Tibial nerve (tissue), 4 donors: ENCODE data around the gene PMP22. TPM values are rescaled to one million over a fixed set of nuclear protein-coding genes. Genes with fewer than 3 reads are reported as not detected.
"Not testable (repeated sequence)": the region's sequence is repeated elsewhere in the genome, so short reads cannot be mapped to it uniquely, and the experiment has no call there.

Source experiments
- DNase-seq, 2 donors: peaks; one replicate each; pipeline ENCODE4 v3.0.0-alpha.2; 2019; ENCODE audit warnings: low spot score in 2 of 2
- H3K27ac ChIP-seq, 4 donors: fragments of 200-600 bp; sonication (generic) in 3 of 4; one replicate each; pipeline ENCODE4 v1.5.1; 2017 to 2019; ENCODE audit warnings: mild to moderate bottlenecking in 1 of 4
- H3K27me3 ChIP-seq, 2 donors: fragments of 200-600 bp; sonication (generic) in 1 of 2; one replicate each; pipeline versions ENCODE4 v1.5.1 to v1.6.0; 2017 to 2019
- H3K36me3 ChIP-seq, 3 donors: fragments of 200-600 bp; sonication (generic); one replicate each; pipeline ENCODE4 v1.5.1; 2018 to 2019
- H3K4me1 ChIP-seq, 4 donors: fragments of 200-600 bp; sonication (generic) in 3 of 4; one replicate each; pipeline ENCODE4 v1.5.1; 2017 to 2019
- H3K4me3 ChIP-seq, 4 donors: fragments of 200-600 bp; sonication (generic) in 3 of 4; one replicate each; pipeline ENCODE4 v1.5.1; 2017 to 2019; ENCODE audit warnings: mild to moderate bottlenecking in 1 of 4, moderate library complexity in 1 of 4
- H3K9me3 ChIP-seq, 4 donors: fragments of 200-600 bp; sonication (generic) in 3 of 4; one replicate each; pipeline ENCODE4 v1.5.1; 2017 to 2019
- EP300 ChIP-seq, 2 donors: sonication (generic); formaldehyde crosslinking; IDR thresholded peaks; one replicate each; pipeline ENCODE4 v1.6.1; 2017; ENCODE audit warnings: antibody characterized with exemption in 2 of 2, mild to moderate bottlenecking in 1 of 2
- POLR2A ChIP-seq, 2 donors: fragments of 450-650 bp; IDR thresholded peaks; one replicate each; pipeline ENCODE4 v1.6.1; 2017; ENCODE audit warnings: antibody characterized with exemption in 2 of 2, mild to moderate bottlenecking in 2 of 2, moderate library complexity in 2 of 2
- WGBS, 2 donors: methylation state at CpG; one replicate each; pipeline ENCODE4 v1.1.5; 2018; 5-methylcytosine and 5-hydroxymethylcytosine counted together
- total RNA-seq, 4 donors: library from RNA; depleted of rRNA; stranded (reverse); fragments of >200 nt; gene quantifications; one replicate each; pipeline ENCODE4 v1.1.0, GENCODE V29; 2016
- TF ChIP-seq, protein P1 (sequence below), 5 experiments: fragments of 200-600 bp in 3 of 5; fragments of 450-650 bp in 2 of 5; sonication (generic) in 3 of 5; IDR thresholded peaks; one replicate each; pipeline ENCODE4 v1.5.1; 2016 to 2019; ENCODE audit warnings: antibody characterized with exemption in 5 of 5, mild to moderate bottlenecking in 3 of 5, moderate library complexity in 2 of 5

PMP22 gene
- total RNA-seq, 4 donors from 2014 or later, result 784 to 3,019 (median 2,270) TPM

- H3K9me3 ChIP-seq, result no peaks in the 10 kb centered on the region
- 42 to 51% methylated on average over 3 of the region's 3 CpGs for WGBS, 2 donors
- H3K4me3 ChIP-seq, result no peak overlapping the region
- H3K36me3 ChIP-seq, result peaks cover 4 to 100% (median 6%) of the 10 kb centered on the region in 3 donors
- no peaks in the 10 kb centered on the region for H3K27me3 ChIP-seq
- H3K4me1 ChIP-seq, result peaks cover 0 to 69% (median 40%) of the 10 kb centered on the region in 4 donors
- no peak for TF ChIP-seq POLR2A (IDR thresholded peaks at IDR 0.05)
- no peak for DNase-seq
- peak overlapping the region in 3 of 4 donors; percentile 33 to 77 (median 74) for H3K27ac ChIP-seq
Observed at GRCh38 chr17:15232517-15232915, 32.6 kb downstream of the PMP22 start.

GRCh38 chr17:15231851-15232516 is 33.1 kb downstream of the PMP22 start:
- Histone ChIP-seq H3K27ac (peak overlapping the region in 3 of 4 donors; percentile 33 to 77 (median 74)), H3K36me3 (peaks cover 4 to 95% (median 5%) of the 10 kb centered on the region in 3 donors), H3K4me1 (peaks cover 0 to 63% (median 37%) of the 10 kb centered on the region in 4 donors), H3K9me3 (no peaks in the 10 kb centered on the region), H3K27me3 (no peaks in the 10 kb centered on the region), H3K4me3 (no peak overlapping the region)
- TF ChIP-seq POLR2A (IDR thresholded peaks at IDR 0.05) (peak in 1 of 2 donors; percentile 15), EP300 (IDR thresholded peaks at IDR 0.05) (peak in 1 of 2 donors; percentile 67)
- TF ChIP-seq, protein P1, sequence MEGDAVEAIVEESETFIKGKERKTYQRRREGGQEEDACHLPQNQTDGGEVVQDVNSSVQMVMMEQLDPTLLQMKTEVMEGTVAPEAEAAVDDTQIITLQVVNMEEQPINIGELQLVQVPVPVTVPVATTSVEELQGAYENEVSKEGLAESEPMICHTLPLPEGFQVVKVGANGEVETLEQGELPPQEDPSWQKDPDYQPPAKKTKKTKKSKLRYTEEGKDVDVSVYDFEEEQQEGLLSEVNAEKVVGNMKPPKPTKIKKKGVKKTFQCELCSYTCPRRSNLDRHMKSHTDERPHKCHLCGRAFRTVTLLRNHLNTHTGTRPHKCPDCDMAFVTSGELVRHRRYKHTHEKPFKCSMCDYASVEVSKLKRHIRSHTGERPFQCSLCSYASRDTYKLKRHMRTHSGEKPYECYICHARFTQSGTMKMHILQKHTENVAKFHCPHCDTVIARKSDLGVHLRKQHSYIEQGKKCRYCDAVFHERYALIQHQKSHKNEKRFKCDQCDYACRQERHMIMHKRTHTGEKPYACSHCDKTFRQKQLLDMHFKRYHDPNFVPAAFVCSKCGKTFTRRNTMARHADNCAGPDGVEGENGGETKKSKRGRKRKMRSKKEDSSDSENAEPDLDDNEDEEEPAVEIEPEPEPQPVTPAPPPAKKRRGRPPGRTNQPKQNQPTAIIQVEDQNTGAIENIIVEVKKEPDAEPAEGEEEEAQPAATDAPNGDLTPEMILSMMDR (IDR thresholded peaks at IDR 0.05), result peak in 1 of 5 experiments; percentile 12
- DNase-seq, result no peak
- WGBS, 2 donors, result 46 to 63% methylated on average over 11 of the region's 12 CpGs

GRCh38 chr17:15230866-15231265 is 34.3 kb downstream of the PMP22 start:
- no peak overlapping the region for H3K4me3 ChIP-seq
- peaks cover 2 to 83% (median 4%) of the 10 kb centered on the region in 3 donors for H3K36me3 ChIP-seq
- H3K27me3 ChIP-seq, result no peaks in the 10 kb centered on the region
- no peak for DNase-seq
- TF ChIP-seq, protein P1 (IDR thresholded peaks at IDR 0.05), result no peak
- TF ChIP-seq EP300 (IDR thresholded peaks at IDR 0.05), result no peak
- TF ChIP-seq POLR2A (IDR thresholded peaks at IDR 0.05), result no peak
- 83 to 88% methylated on average over 18 of the region's 18 CpGs for WGBS, 2 donors
- peaks cover 0 to 52% (median 32%) of the 10 kb centered on the region in 4 donors for H3K4me1 ChIP-seq
- H3K9me3 ChIP-seq, result no peaks in the 10 kb centered on the region
- H3K27ac ChIP-seq, result peak overlapping the region in 3 of 4 donors; percentile 33 to 77 (median 74)

DNA sequence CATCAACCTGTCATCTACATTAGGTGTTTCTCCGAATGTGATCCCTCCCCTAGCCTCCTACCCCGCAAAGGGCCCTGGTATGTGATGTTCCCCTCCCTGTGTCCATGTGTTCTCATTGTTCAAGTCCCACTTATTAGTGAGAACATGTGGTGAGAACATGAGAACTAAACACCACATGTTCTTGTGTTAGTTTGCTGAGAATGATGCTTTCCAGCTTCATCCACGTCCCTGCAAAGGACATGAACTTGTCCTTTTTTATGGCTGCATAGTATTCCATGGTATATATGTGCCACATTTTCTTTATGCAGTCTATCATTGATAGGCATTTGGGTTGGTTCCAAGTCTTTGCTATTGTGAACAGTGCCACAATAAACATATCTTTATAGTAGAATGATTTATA is 43.3 kb downstream of the PMP22 start:
- WGBS, 2 donors, result 84 to 93% methylated on average over 3 of the region's 3 CpGs
- DNase-seq, H3K4me1 ChIP-seq, H3K27me3 ChIP-seq, H3K9me3 ChIP-seq, H3K27ac ChIP-seq, H3K36me3 ChIP-seq, H3K4me3 ChIP-seq: not testable (repeated sequence)

GRCh38 chr17:15220785-15221184 is 44.3 kb downstream of the PMP22 start:
- Histone ChIP-seq H3K27me3 (no peaks in the 10 kb centered on the region), H3K4me1 (peaks cover 0 to 7% (median 0%) of the 10 kb centered on the region in 4 donors), H3K36me3 (peaks cover 0 to 5% (median 0%) of the 10 kb centered on the region in 3 donors), H3K27ac (peak overlapping the region in 1 of 4 donors; percentile 42), H3K9me3 (peaks cover 0 to 9% (median 0%) of the 10 kb centered on the region in 4 donors), H3K4me3 (no peak overlapping the region)
- 10 to 27% methylated on average over 2 of the region's 2 CpGs for WGBS, 2 donors
- DNase-seq, result no peak
- TF ChIP-seq, protein P1 (IDR thresholded peaks at IDR 0.05), result no peak
- no peak for TF ChIP-seq EP300 (IDR thresholded peaks at IDR 0.05)
- TF ChIP-seq POLR2A (IDR thresholded peaks at IDR 0.05), result no peak

DNA sequence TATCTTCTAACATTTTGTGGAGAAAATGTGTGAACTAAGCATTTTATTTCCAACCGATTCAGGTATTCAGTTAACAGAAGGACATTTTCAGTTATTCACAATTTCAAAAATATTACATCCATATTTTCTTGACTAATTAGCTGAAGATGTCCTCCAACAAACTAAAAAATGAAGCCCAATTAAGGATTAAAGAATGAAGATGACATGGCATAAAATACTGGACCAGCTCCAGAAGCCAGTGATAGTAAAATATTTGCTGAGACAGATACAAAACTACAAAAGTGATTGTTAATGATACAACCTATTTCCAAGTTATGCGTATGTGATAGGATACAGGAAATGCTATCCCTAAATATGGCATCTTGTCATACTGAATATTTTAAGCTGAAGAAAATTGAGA is 48.6 kb downstream of the PMP22 start:
- no peak for TF ChIP-seq POLR2A (IDR thresholded peaks at IDR 0.05)
- TF ChIP-seq, protein P1 (IDR thresholded peaks at IDR 0.05), result no peak
- TF ChIP-seq EP300 (IDR thresholded peaks at IDR 0.05), result no peak
- Histone ChIP-seq H3K4me1 (peaks cover 0 to 7% (median 0%) of the 10 kb centered on the region in 4 donors), H3K36me3 (no peaks in the 10 kb centered on the region), H3K27me3 (no peaks in the 10 kb centered on the region), H3K9me3 (no peaks in the 10 kb centered on the region), H3K27ac (no peak overlapping the region), H3K4me3 (no peak overlapping the region)
- DNase-seq, result no peak
- 95 to 98% methylated on average over 2 of the region's 2 CpGs for WGBS, 2 donors
